ENCODE data around the gene PRDM11. TPM values are rescaled to one million over a fixed set of nuclear protein-coding genes. Genes with fewer than 3 reads are reported as not detected.

The PRDM11 gene
- 8.1 and 11.5 TPM in 2 replicates for total RNA-seq (2022)
- percentile 48 among the genes with signal in this experiment for Bru-seq, nascent RNA
- BruChase-seq, experiment 1, labeled RNA remaining after a 6-hour chase: percentile 39 among the genes with signal in this experiment
- BruChase-seq, experiment 2, labeled RNA remaining after a 2-hour chase: percentile 41 among the genes with signal in this experiment
- long read RNA-seq, partial matches to known transcripts: 3 of 5 reads
- long read RNA-seq, other reads (novel, unspliced or antisense): 2 of 5 reads

GRCh38 chr11:45146072-45147016 lies at the start of gene PRDM11:
Gene PRDM11, plus strand, starts transcription at chr11:45146639. Its CDS starts 35,128 bp downstream, at chr11:45181767.
- no peak for TF ChIP-seq CTCF (IDR thresholded peaks at IDR 0.05; ENCODE audit: unreplicated experiment)
- BruUV-seq (replicated peaks): TSS peak; percentile 96
- intact Hi-C loops (cut with micrococcal nuclease; ENCODE audit: unreplicated experiment): no loop called here
- Mint-ChIP-seq H3K4me3 (ENCODE audit: low read depth, unreplicated experiment) (peak within 1 kb of the TSS; percentile 87), H3K9me3 (ENCODE audit: low read depth, unreplicated experiment) (peaks cover 2% of the 10 kb centered on the region), H3K27me3 (ENCODE audit: unreplicated experiment) (peaks cover 39% of the 10 kb centered on the region), H3K4me1 (ENCODE audit: low read depth, unreplicated experiment) (peaks cover 8% of the 10 kb centered on the region), H3K27ac (ENCODE audit: unreplicated experiment) (peak within 1 kb of the TSS; percentile 88), H3K36me3 (ENCODE audit: insufficient read depth, unreplicated experiment) (peaks cover 26% of the 10 kb centered on the region)
- CTCF ChIA-PET: no interaction called here
- peak; percentile 78 for DNase-seq

GRCh38 chr11:45097721-45098493 lies 48.5 kb upstream of the PRDM11 start:
- TF ChIP-seq CTCF (IDR thresholded peaks at IDR 0.05; ENCODE audit: unreplicated experiment): no peak
- H3K36me3 Mint-ChIP-seq (ENCODE audit: insufficient read depth, unreplicated experiment): no peaks in the 10 kb centered on the region
- CTCF ChIA-PET: interaction anchor here (0.6 to 8.8 kb wide), 3 partner anchors 17 to 169 kb away, joined by 3 to 116 read pairs (median 4); no protein-coding TSS in a partner anchor
- no peak for DNase-seq
- BruUV-seq (replicated peaks): no TSS peak
- H3K27ac Mint-ChIP-seq (ENCODE audit: unreplicated experiment): no peak overlapping the region
- no peaks in the 10 kb centered on the region for H3K9me3 Mint-ChIP-seq (ENCODE audit: low read depth, unreplicated experiment)
- H3K27me3 Mint-ChIP-seq (ENCODE audit: unreplicated experiment): peaks cover 100% of the 10 kb centered on the region
- no peak overlapping the region for H3K4me3 Mint-ChIP-seq (ENCODE audit: low read depth, unreplicated experiment)
- intact Hi-C loops (cut with micrococcal nuclease; ENCODE audit: unreplicated experiment): no loop called here
- H3K4me1 Mint-ChIP-seq (ENCODE audit: low read depth, unreplicated experiment): peaks cover 6% of the 10 kb centered on the region

- Mint-ChIP-seq H3K27ac (ENCODE audit: unreplicated experiment) (no peak overlapping the region), H3K4me3 (ENCODE audit: low read depth, unreplicated experiment) (no peak overlapping the region), H3K27me3 (ENCODE audit: unreplicated experiment) (peaks cover 100% of the 10 kb centered on the region), H3K9me3 (ENCODE audit: low read depth, unreplicated experiment) (no peaks in the 10 kb centered on the region), H3K4me1 (ENCODE audit: low read depth, unreplicated experiment) (peaks cover 7% of the 10 kb centered on the region), H3K36me3 (ENCODE audit: insufficient read depth, unreplicated experiment) (no peaks in the 10 kb centered on the region)
- no TSS peak for BruUV-seq (replicated peaks)
- CTCF ChIA-PET: interaction anchor here (8.5 to 8.8 kb wide), 2 partner anchors 162 to 170 kb away, joined by 105 to 116 read pairs; no protein-coding TSS in a partner anchor
- no peak for TF ChIP-seq CTCF (IDR thresholded peaks at IDR 0.05; ENCODE audit: unreplicated experiment)
- intact Hi-C loops (cut with micrococcal nuclease; ENCODE audit: unreplicated experiment): no loop called here
- no peak for DNase-seq
Observed at GRCh38 chr11:45098929-45099328, 47.5 kb upstream of the PRDM11 start.

- BruUV-seq (replicated peaks): no TSS peak
- H3K9me3 Mint-ChIP-seq (ENCODE audit: low read depth, unreplicated experiment): no peaks in the 10 kb centered on the region
- no peak overlapping the region for H3K27ac Mint-ChIP-seq (ENCODE audit: unreplicated experiment)
- CTCF ChIA-PET: interaction anchor here (8.5 to 8.8 kb wide), 2 partner anchors 163 to 171 kb away, joined by 105 to 116 read pairs; no protein-coding TSS in a partner anchor
- TF ChIP-seq CTCF (IDR thresholded peaks at IDR 0.05; ENCODE audit: unreplicated experiment): no peak
- peaks cover 7% of the 10 kb centered on the region for H3K4me1 Mint-ChIP-seq (ENCODE audit: low read depth, unreplicated experiment)
- intact Hi-C loops (cut with micrococcal nuclease; ENCODE audit: unreplicated experiment): no loop called here
- H3K27me3 Mint-ChIP-seq (ENCODE audit: unreplicated experiment): peaks cover 94% of the 10 kb centered on the region
- no peaks in the 10 kb centered on the region for H3K36me3 Mint-ChIP-seq (ENCODE audit: insufficient read depth, unreplicated experiment)
- no peak overlapping the region for H3K4me3 Mint-ChIP-seq (ENCODE audit: low read depth, unreplicated experiment)
- no peak for DNase-seq
Observed at GRCh38 chr11:45100339-45100738, 46.1 kb upstream of the PRDM11 start.
